Memory B cell (primary cell): ENCODE measurements around the gene AQP2.

Experiments used
- ATAC-seq: fragments of 150-1000 bp; cut with Tn5 transposase; 2 replicates; pipeline ENCODE4 v1.10.0; 2021; ENCODE audit warnings: low read depth, mild to moderate bottlenecking, moderate library complexity
- DNase-seq, 2 donors: peaks; one replicate each; pipeline ENCODE4 v3.0.0; 2022; ENCODE audit warnings: low spot score in 2 of 2
- H3K27ac Mint-ChIP-seq: one replicate; pipeline ENCODE4 v1.8.0; 2022; ENCODE audit warnings: mild to moderate bottlenecking, moderate library complexity, mixed read lengths
- H3K27me3 Mint-ChIP-seq: one replicate; pipeline ENCODE4 v1.8.0; 2022; ENCODE audit warnings: mixed read lengths
- H3K36me3 Mint-ChIP-seq: one replicate; pipeline ENCODE4 v1.8.0; 2022; ENCODE audit warnings: mild to moderate bottlenecking, mixed read lengths
- H3K4me1 Mint-ChIP-seq: one replicate; pipeline ENCODE4 v1.8.0; 2022; ENCODE audit warnings: mixed read lengths
- H3K4me3 Mint-ChIP-seq: one replicate; pipeline ENCODE4 v1.8.0; 2022; ENCODE audit warnings: mild to moderate bottlenecking, moderate library complexity, mixed read lengths
- H3K9me3 Mint-ChIP-seq: one replicate; pipeline ENCODE4 v1.8.0; 2022; ENCODE audit warnings: mixed read lengths

The AQP2 gene

GRCh38 chr12:50006280-50006679, 55.7 kb downstream of the AQP2 start:
- no peak for ATAC-seq
- no peaks in the 10 kb centered on the region for H3K9me3 Mint-ChIP-seq
- no peak overlapping the region for H3K27ac Mint-ChIP-seq
- H3K36me3 Mint-ChIP-seq: peaks cover 5% of the 10 kb centered on the region
- H3K4me1 Mint-ChIP-seq: peaks cover 2% of the 10 kb centered on the region
- no peak for DNase-seq
- no peak overlapping the region for H3K4me3 Mint-ChIP-seq
- no peaks in the 10 kb centered on the region for H3K27me3 Mint-ChIP-seq

- no peak for ATAC-seq
- H3K27ac Mint-ChIP-seq: no peak overlapping the region
- H3K9me3 Mint-ChIP-seq: no peaks in the 10 kb centered on the region
- no peaks in the 10 kb centered on the region for H3K27me3 Mint-ChIP-seq
- DNase-seq: no peak
- H3K4me3 Mint-ChIP-seq: no peak overlapping the region
- H3K4me1 Mint-ChIP-seq: peaks cover 2% of the 10 kb centered on the region
- peaks cover 5% of the 10 kb centered on the region for H3K36me3 Mint-ChIP-seq
These were observed 56.4 kb downstream of the AQP2 start for GRCh38 chr12:50006754-50007442.
